KBM-7 (cell line): ENCODE data around the gene INS.

ENCODE experiments used
- DNase-seq: peaks from one replicate; pipeline ENCODE4 v3.0.0-alpha.2; 2015
- in situ Hi-C: fragments of 300-500 bp; cut with MboI; formaldehyde crosslinking; loops from 2 replicates; pipeline ENCODE4 v1.14.3; 2020; ENCODE audit warnings: low sequenced_read_pairs, low pct_unique_long_range_greater_than_20kb, mixed read lengths

Gene INS

DNA sequence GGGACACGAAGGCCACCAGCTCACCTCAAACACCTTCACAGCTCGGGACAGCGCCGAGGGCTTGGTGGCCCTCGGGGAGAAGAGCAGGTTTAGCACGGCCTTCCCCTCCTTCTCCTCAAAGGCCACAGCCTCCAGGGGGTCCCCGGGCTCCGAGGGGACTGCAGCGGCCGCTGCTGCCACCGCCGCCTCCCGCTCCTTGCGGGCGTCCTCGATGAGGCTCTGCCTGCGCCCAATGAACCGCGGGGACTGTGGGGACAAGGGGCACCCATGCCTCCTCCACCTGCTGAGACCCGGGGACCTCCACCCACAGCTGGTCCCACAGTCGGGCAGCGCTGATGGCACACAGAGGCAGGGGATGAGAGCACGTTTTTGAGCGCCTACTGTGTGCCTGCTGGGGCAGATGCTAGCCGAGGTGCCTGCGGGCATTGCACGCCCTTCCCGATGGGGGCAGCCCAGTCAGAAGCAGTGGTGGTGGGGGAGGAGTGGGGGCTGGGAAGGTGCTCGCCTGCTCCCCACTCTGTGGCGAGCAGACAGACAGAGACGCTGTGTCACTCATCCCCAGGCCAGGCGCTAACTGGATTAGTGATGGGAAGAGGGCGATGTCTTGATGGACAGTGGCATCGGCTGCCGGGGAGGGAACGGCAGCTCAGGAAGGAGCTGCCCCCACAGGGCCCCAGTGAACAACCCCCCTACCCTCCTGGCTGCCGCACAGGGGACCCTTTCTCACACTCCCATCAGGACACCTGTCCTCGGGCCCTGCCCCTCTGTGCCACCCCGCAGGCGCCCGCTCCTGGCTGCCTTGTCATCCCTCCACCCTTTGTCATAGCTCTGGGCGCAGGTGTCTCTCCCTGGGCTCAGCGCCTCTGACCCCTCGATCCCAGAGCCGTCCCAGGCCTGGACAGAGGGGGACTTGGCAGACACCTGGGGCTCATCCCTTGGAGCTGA is 8.9 kb upstream of the INS start:
- in situ Hi-C loops, result no loop called here
- DNase-seq, result no peak

DNA sequence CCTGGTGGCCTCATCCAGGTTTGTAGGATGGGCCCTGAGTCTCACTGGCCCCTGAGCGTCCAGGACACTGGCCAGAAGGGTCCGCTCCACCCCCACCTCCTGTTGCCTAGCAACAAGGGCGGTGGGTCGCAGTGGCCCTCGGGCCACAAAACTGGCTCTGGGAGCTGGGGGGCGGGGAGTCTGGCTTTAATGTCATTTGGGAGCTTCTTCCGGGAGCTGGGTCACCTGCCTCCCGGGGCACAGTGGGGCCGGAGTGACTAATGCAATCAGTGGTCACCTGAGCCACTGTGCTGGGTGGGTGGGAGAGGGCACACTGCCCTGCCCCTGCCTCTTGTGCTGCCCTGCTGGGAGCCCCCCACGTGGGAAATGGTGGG is 8.0 kb upstream of the INS start:
- DNase-seq, result no peak
- in situ Hi-C loops, result no loop called here

DNA sequence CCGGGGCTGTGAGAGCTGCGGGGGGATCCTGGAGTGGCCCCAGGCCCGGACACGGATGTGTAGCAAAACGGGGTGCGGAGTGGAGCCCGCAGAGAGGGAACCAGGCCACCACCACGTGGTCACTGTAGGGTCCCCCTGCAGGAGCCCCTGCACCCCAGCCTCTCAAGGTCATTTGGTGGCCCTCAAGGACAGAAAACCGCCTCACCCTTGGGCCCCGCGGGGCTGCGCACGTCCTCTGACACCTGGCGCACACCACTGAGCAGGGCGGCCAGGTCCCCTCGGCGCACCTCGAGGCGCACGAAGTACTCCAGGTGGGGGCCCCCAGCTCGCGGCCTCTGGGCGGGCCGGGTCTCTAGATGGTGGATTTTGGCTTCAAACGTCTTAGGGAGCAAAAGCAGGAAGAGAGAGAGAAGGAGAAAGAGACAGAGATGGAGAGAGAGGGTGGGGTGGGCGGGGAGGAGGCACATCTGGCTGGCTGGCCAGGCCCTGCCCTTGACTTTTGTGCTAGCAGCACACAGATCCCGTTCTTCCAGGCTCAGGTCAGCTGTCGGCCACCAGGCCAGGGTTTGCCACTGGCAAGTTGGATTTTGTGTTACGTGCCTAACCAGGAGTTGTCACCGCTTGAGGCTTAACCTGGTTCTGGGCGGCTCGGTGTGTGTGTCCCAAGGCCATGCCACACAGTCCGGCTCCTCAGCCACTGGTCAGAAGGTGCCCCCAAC is 7.4 kb upstream of the INS start:
- in situ Hi-C loops, result no loop called here
- no peak for DNase-seq

DNA sequence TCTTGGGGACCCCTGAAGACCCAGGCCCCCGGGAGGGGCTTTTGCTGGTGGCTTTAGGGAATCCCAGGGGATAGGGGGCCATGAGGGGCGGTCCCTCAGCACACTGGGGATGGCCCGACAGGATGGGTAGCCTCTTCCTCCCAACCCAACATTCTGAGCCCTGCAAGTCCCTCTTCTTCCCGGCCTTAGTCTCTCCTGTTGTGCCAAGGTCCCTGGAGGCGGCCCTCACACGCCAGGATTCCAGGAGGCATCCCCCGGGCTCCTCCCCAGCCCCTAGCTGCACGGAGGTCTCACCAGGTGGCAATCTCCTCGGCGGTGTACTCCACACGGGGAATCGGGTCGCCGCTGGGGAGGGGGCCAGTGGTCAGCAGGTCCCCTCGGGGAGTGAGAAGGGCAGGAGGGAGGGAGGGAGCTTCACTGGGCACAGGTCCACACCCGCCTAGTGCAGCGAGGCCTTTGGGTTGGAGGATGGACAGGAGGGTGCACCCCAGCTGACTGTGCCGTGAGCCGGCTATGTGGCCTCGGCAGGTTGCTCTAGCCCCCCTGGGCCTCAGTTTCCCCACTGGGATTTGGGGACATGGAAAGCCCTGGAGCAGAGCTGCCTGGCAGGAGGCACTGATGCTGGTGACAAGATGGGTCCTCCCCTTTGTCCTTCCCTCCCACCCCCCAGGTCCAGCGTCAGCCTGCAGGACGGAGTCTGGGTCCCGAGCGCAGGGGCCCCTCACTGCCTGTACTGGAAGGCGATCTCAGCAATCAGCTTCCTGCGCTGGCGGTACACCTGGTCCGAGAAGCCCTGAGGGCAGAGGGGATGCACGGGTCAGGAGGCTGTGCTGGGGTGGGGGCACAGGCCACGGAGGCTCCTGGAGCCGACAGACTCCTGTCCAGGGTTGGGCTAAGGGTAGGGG is 6.4 kb upstream of the INS start:
- no peak for DNase-seq
- in situ Hi-C loops, result no loop called here

DNA sequence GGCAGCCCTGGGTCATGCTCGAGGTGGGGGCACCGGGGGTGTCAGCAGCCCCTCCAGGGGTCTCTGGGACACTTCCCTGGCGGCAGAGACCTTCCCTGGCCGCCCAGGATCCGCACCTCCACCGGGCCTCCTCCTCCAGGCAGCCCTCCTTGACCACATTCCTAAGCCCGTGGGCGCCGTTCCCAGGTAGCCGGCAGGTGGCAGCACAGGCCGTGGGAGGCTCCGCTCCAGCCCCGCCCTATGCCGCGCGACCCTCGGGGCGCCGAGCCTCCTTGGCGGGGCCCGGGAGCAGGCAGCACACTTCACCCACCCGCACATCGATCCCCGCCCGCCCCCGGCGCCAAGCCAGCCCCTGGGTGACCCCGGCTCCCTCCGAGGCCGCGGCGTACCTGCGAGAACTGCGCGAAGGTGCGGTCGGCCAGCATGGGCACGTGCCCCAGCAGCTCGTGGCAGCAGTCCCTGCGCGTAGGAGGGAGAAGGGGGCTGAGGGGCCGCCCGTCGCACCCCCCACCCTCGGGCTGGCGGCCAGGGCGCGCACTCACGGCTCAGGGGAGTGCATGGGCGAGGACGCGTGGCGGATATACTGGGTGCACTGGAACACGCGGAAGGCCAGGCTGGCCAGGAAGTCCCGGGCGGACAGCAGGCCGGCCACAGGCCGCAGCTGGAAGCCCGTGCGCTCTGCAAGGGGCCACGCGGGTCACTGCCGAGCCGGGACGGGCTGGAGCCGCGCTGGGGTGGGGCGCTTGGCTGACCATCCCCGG is 5.3 kb upstream of the INS start:
- in situ Hi-C loops, result no loop called here

DNA sequence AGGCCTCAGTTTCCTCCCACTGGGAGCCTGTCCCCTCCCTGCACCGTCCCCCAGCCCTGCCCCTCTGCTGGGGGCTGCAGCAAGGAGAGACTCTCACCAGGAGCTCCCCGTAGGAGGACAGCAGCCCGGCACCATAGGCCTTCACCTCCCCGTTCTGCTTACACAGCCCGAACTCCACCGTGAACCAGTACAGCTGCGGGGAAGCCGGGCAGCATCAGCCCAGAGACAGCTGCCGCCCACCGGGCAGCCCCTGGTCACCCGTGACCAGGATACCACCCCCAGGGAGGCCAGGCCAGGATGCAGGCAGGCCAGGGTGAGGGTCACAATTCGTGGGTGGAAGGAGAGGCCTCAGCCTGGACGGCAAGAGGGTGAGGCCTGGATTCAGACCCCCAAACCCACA is 4.6 kb upstream of the INS start:
- DNase-seq, result no peak
- in situ Hi-C loops, result no loop called here

More for the DNA sequence above, 5.3 kb upstream of the INS start:
- DNase-seq, result peak; percentile 38

DNA sequence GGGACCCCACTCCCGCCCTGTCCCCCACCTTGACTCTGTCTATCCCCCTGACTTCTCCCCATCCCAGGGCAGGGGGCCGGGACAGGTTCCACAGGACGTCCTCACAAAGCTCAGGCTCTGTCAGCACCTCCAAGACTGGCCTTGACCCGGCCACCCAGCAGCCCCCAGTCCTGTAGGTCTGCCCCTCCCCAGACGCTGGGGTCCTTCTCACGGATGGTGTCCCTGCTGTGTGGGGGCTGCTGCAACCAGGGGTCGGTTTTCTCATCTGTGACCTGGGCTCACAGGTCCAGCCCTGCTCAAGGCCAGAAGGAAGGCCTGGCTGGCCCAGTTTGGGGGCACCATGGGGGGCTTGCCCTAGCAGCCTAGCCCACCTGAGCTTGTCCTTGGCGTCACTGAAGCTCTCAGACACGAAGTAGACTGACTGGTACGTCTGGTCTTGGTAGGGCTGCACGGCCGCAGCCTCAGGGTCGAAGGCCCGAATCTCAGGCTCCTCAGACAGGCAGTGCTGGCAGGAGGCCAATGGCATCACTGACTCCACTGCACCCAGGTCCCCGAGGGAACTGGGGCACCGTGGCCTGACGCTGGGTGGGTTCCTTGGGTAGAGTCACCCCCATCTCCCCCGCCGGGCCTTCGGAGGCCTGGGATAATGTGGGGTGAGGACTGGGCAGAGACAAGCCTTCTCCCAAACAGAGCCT is 4.0 kb upstream of the INS start:
- no peak for DNase-seq
- in situ Hi-C loops, result no loop called here

DNA sequence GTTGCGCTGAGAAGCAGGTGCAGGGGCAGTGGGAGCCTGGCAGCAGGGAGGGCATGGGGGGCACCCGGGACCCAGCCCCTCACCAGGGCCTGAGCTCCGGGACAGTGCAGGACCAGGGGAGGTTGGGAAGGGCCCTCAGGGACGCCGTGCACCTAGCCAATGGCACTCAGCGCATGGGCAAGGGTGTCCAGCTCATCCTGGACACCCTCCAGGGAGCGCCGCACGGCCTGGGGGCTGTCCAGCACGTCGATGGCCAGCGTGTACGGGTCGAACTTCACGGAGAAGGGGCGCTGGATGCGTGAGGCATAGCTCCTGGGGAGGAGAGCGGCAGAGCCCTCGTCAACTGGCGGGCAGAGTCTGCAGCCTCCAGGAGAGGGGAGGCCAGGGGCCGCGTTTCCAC is 3.1 kb upstream of the INS start:
- no peak for DNase-seq
- in situ Hi-C loops, result no loop called here

DNA sequence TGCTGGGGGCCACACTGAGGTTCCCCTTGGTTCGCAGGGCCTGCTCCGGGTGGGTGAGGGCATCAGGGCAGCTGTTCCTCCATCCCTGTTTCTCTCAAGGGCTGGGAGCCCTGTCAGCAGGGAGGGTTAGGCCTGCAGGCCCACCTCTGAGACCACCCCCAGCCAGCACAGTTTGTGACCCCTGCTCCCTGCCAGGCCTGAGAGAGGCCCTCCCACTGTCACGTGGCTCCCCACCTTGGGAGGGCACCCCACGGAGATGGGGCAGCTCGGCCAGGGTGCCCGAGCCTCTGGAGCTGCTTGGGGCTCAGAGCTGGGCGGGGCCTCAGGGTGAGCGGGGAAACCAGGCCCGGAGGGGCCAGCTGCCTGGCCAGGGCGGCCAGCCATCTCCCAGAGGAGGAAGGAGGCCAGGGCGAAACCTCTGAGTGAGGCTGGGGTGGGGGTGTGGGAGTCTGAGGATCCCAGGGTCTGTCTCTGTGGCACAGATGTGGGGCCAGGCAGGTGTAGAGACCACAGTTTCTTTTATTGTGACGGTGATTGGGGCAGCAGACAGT is 2.5 kb upstream of the INS start:
- in situ Hi-C loops, result no loop called here
- no peak for DNase-seq

DNA sequence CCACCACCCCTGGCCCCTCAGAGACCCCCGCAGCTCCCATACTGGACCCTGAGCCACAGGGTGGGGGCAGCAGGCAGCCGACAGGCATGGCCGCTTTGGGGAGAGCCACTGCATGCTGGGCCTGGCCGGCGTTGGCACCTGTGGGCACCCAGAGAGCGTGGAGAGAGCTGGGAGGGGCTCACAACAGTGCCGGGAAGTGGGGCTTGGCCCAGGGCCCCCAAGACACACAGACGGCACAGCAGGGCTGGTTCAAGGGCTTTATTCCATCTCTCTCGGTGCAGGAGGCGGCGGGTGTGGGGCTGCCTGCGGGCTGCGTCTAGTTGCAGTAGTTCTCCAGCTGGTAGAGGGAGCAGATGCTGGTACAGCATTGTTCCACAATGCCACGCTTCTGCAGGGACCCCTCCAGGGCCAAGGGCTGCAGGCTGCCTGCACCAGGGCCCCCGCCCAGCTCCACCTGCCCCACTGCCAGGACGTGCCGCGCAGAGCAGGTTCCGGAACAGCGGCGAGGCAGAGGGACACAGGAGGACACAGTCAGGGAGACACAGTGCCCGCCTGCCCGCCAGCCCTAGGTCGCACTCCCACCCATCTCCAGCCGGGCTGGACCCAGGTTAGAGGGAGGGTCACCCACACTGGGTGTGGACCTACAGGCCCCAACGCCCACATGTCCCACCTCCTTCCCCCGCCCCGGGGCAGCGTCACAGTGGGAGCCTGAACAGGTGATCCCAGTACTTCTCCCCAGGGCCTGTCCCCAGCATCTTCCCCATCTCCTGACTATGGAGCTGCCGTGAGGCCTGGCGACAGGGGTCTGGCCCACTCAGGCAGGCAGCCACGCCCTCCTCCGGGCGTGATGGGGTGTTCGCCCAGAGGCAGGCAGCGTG is 1.2 kb downstream of the INS start:
- DNase-seq, result no peak
- in situ Hi-C loops, result no loop called here

DNA sequence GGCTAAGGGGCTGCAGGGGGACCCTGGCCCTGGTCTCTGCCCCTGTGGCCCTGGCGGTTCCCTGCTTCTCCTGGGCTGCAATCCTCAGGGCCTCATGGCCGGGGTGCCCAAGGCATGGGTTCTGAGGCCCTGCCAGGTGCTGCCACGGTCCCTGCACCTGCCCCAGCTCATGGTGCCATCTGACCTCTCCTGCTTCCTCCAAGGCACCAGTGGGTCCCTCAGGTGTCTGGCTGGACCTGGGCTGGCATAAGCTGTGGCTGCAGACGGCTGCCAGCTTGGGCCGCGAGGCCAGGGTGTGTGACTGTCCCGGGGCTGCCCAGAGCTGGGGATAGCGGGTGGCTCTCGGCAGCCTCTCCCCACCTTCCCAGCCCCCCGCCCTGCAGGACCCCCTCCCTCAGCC is 2.0 kb downstream of the INS start:
- in situ Hi-C loops, result no loop called here
- DNase-seq, result no peak

DNA sequence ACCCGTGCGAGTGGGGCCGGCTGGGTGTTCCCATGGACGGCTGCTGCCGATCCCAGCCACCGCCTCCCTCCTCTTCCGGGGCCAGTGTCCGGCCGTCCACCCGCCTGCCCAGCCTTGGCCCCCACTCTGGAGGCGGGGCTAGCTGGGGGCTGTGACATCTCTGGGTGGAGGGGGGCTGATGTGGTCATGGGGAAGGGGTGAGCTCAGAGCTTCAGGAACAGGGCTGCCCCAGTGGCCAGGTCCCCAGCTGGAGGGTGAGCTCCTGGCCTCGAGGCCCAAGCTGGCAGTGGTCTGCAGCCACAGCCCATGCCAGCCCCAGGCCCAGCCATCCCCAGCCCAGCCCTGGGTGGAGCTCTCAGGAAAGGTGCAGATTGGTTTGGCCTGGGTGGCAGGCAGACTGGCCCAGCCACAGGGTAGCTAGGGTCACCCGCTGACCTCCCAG is 2.7 kb downstream of the INS start:
- in situ Hi-C loops, result no loop called here
- no peak for DNase-seq

DNA sequence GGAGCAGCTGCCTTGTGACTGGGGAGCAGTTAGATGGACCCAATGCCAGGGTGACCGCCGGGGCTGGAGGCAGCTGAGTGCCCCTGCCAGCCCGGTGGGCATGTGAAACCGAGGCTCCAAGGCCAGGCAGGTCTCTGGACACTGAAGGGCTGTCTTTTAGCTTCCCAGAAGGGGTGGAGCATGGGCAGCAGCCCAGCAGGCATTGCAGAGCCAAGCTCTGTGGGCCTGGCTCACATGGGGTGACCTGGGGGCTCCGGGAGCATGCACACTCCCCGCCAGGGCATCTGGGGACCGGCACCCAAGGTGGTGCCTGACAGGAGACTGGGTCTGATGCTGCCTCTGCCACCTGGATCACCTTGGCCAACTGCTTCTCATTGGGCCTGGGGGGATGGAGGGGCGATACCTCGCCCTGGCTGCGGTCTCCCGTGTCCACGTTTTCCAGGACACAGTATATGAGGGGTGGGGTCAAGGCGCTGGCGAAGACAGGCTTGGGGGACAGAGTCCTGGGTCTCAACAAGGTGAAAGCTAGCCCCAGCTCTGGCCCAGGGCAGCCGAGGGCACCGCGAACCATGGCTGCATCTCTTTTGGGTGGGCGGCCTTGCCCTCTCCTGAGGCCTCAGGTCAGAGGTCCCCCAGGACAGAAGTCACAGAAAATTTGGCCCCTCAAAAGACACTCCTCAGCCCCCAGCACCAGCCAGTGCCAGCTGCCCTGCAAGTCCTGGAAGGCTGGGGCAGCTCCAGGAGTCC is 3.5 kb downstream of the INS start:
- in situ Hi-C loops, result no loop called here

DNA sequence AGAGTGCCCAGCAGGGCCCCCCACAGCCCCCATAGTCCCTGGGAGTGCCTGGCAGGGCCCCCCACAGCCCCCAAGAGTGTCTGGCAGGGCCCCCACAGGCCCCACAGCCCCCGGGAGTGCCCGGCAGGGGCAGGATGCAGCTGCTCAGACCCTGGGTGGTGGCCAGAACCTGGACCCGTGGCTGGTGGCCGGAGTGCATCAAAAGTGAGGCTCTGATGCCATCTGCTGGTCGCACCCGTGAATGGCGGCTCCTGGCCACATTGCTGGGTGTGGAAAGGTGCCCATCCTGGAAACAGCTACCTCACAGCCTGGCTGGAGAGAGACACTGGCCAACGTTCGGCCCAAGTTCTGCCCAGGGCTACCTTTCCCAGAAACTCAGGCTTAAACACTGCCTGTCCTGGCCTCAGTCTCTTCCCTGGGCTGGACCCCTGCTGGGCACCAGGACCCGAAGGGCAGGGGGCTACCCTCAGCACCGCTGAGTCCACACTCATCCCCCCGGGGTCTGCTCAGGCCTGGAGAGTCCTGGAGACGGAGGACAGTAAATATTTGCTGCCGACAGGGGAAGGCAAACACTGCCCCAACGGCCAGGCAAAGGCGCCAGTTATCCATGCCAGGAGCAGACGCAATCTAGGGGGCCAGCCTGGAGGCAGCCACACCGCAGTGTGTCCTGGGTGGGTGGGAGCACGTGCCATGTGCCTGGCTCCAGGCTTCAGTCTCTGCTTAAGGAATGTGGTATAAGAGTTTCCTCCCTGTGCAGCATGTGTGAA is 4.4 kb downstream of the INS start:
- peak; percentile 56 for DNase-seq
- in situ Hi-C loops, result no loop called here

More for the DNA sequence above, 3.5 kb downstream of the INS start:
- no peak for DNase-seq

DNA sequence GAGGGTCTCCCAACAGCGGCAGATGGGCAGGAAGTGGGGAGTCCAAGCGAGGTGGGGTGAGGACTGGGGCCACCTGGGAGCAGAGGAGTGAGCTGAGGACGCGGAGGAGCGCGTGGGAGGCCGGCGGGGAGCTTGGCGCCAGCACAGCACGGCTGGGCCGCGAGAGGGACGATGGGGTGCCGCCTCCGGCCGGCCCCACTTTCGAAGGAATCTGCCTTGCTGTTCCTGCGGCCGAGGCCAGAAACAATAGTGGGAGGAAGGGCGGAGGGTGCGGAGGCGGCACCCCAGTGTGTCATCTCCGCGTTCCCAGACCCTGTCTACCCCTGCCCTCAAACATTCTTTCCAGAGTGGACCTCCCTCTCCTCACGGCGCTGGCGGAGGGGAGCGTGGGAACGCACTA is 5.5 kb downstream of the INS start:
- no peak for DNase-seq
- in situ Hi-C loops, result no loop called here

DNA sequence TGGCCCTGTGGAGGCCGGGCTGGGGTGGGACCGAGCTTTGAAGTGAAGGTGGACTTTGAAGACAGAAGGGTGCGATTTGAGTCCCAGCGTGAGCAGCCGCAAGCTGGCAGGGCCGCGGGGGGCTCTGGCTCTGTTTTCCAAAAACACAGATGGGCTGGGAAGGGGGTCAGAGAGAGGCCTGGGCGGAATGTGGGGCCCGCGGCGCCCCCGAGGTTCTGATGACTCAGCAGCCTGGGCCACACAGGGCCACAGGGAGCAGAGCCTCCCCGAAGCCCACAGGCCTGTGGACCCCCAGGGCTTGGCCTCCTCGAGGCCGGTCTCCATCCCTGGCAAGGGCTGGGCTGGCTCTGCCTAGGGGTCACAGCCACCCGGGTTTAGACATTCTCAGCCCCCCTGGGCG is 6.1 kb downstream of the INS start:
- in situ Hi-C loops, result no loop called here
- DNase-seq, result no peak
